VCaP (cell line): ENCODE results near the gene MTCL3.

Source experiments
- H3K27ac ChIP-seq: fragments of 450-650 bp; 2 replicates; pipeline ENCODE4 v1.5.1; 2017
- TF ChIP-seq, protein P1 (sequence below): fragments of 450-650 bp; conservative IDR thresholded peaks from 2 replicates; pipeline ENCODE4 v1.5.1; 2017; ENCODE audit warnings: mild to moderate bottlenecking, moderate library complexity

Gene MTCL3

GRCh38 chr6:127515234-127515793, 3.8 kb downstream of the MTCL3 start:
- peak overlapping the region; percentile 98 for H3K27ac ChIP-seq
- TF ChIP-seq, protein P1, sequence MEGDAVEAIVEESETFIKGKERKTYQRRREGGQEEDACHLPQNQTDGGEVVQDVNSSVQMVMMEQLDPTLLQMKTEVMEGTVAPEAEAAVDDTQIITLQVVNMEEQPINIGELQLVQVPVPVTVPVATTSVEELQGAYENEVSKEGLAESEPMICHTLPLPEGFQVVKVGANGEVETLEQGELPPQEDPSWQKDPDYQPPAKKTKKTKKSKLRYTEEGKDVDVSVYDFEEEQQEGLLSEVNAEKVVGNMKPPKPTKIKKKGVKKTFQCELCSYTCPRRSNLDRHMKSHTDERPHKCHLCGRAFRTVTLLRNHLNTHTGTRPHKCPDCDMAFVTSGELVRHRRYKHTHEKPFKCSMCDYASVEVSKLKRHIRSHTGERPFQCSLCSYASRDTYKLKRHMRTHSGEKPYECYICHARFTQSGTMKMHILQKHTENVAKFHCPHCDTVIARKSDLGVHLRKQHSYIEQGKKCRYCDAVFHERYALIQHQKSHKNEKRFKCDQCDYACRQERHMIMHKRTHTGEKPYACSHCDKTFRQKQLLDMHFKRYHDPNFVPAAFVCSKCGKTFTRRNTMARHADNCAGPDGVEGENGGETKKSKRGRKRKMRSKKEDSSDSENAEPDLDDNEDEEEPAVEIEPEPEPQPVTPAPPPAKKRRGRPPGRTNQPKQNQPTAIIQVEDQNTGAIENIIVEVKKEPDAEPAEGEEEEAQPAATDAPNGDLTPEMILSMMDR = peak; percentile 55

GRCh38 chr6:127514773-127515227, 4.3 kb downstream of the MTCL3 start:
- peak overlapping the region; percentile 98 for H3K27ac ChIP-seq
- TF ChIP-seq, protein P1 = no peak

- no peak overlapping the region for H3K27ac ChIP-seq
- TF ChIP-seq, protein P1 = no peak
These were observed 4.9 kb downstream of the MTCL3 start for GRCh38 chr6:127514179-127514772.

GRCh38 chr6:127513425-127513824, 5.7 kb downstream of the MTCL3 start:
- H3K27ac ChIP-seq = no peak overlapping the region
- TF ChIP-seq, protein P1 = no peak

- H3K27ac ChIP-seq = peak overlapping the region; percentile 40; the same call in 1 of the 2 replicates
- TF ChIP-seq, protein P1 = no peak
These were observed 8.3 kb downstream of the MTCL3 start for GRCh38 chr6:127510876-127511275.

- H3K27ac ChIP-seq = no peak overlapping the region
- TF ChIP-seq, protein P1 = no peak
These were observed 12.2 kb downstream of the MTCL3 start for GRCh38 chr6:127506894-127507293.

GRCh38 chr6:127503022-127503421, 16.1 kb downstream of the MTCL3 start:
- no peak overlapping the region for H3K27ac ChIP-seq
- TF ChIP-seq, protein P1 = no peak
